CD4-positive, alpha-beta T cell (primary cell): ENCODE results near the gene DNAH2. TPM values are rescaled to one million over a fixed set of nuclear protein-coding genes. Genes with fewer than 3 reads are reported as not detected.

Experiments used
- ATAC-seq: fragments of 200-7000 bp; cut with Tn5 transposase; one replicate; pipeline ENCODE4 v1.10.0; 2022; ENCODE audit warnings: mild to moderate bottlenecking; ENCODE audit not compliant: poor library complexity
- CTCF ChIA-PET: fragments of 350-600 bp; sonication (Branson Sonifier 250); formaldehyde crosslinking; loops from one replicate; lab custom pipeline; 2021; ENCODE audit warnings: antibody characterized with exemption, inconsistent platforms; lab: Charles Lee
- POLR2A ChIA-PET: fragments of 350-600 bp; sonication (Branson Sonifier 250); formaldehyde crosslinking; loops from one replicate; lab custom pipeline; 2021; ENCODE audit warnings: antibody characterized with exemption, inconsistent platforms; lab: Charles Lee
- DNase-seq, 14 experiments: peaks; one replicate each; pipeline ENCODE4 v3.0.0-alpha.2; 2013 to 2020; ENCODE audit warnings: mixed read lengths in 2 of 14
- H3K27ac ChIP-seq, 2 donors: one replicate each; pipeline versions ENCODE4 v1.5.1 to v1.7.0; 2013; ENCODE audit warnings: low read length in 2 of 2, low read depth in 1 of 2, mild to moderate bottlenecking in 1 of 2
- H3K27me3 ChIP-seq, 2 experiments: 1 replicate in 1 of 2; 2 replicates in 1 of 2; pipeline versions ENCODE4 v1.6.1 to v1.7.0; 2013; ENCODE audit warnings: low read length in 2 of 2, control low read depth in 1 of 2, mild to moderate bottlenecking in 1 of 2, moderate library complexity in 1 of 2; ENCODE audit not compliant: insufficient read depth in 2 of 2, control insufficient read depth in 1 of 2
- H3K36me3 ChIP-seq: one replicate; pipeline ENCODE4 v1.6.1; 2013; ENCODE audit warnings: low read length, control low read depth; ENCODE audit not compliant: insufficient read depth
- H3K4me1 ChIP-seq: one replicate; pipeline ENCODE4 v1.6.1; 2013; ENCODE audit warnings: low read length, control low read depth; ENCODE audit not compliant: insufficient read depth
- H3K4me3 ChIP-seq: one replicate; pipeline ENCODE4 v1.5.1; 2013; ENCODE audit warnings: mild to moderate bottlenecking, low read length, moderate library complexity
- H3K9me3 ChIP-seq, 2 experiments: 1 replicate in 1 of 2; 2 replicates in 1 of 2; pipeline versions ENCODE4 v1.6.1 to v1.7.0; 2013; ENCODE audit warnings: low read length in 2 of 2, mild to moderate bottlenecking in 2 of 2, control low read depth in 1 of 2, moderate library complexity in 1 of 2; ENCODE audit not compliant: control insufficient read depth in 1 of 2, insufficient read depth in 1 of 2
- H3K27ac Mint-ChIP-seq: one replicate; pipeline ENCODE4 v1.8.0; 2020; ENCODE audit warnings: mixed read lengths
- H3K27me3 Mint-ChIP-seq: one replicate; pipeline ENCODE4 v1.8.0; 2021; ENCODE audit warnings: mixed read lengths
- H3K36me3 Mint-ChIP-seq: one replicate; pipeline ENCODE4 v1.8.0; 2021; ENCODE audit warnings: low read depth, mixed read lengths
- H3K4me1 Mint-ChIP-seq: one replicate; pipeline ENCODE4 v1.8.0; 2021; ENCODE audit warnings: low read depth, mixed read lengths
- H3K4me3 Mint-ChIP-seq: one replicate; pipeline ENCODE4 v1.8.0; 2020; ENCODE audit warnings: mild to moderate bottlenecking, mixed read lengths
- H3K9me3 Mint-ChIP-seq: one replicate; pipeline ENCODE4 v1.8.0; 2020; ENCODE audit warnings: mixed read lengths
- intact Hi-C, 2 experiments: fragments of 100-400 bp; cut with DNase I in 1 of 2; cut with micrococcal nuclease in 1 of 2; formaldehyde crosslinking; loops; one replicate each; pipeline versions ENCODE4 v1.15.1 to v1.9.0; 2023 to 2025; cut with DNase I, micrococcal nuclease
- total RNA-seq, 174 experiments: library from RNA in 2 of 174; stranded (reverse) in 2 of 174; gene quantifications; one replicate each; pipeline ENCODE4 v1.2.3 and lab custom pipeline; 2021 to 2026
- TF ChIP-seq, protein P1 (sequence below): fragments of 200-600 bp; IDR thresholded peaks from one replicate; pipeline ENCODE4 v1.8.0; 2022; ENCODE audit warnings: antibody characterized with exemption, mild to moderate bottlenecking

Gene DNAH2
- total RNA-seq, 2 experiments from 2014 or later: not detected

DNA sequence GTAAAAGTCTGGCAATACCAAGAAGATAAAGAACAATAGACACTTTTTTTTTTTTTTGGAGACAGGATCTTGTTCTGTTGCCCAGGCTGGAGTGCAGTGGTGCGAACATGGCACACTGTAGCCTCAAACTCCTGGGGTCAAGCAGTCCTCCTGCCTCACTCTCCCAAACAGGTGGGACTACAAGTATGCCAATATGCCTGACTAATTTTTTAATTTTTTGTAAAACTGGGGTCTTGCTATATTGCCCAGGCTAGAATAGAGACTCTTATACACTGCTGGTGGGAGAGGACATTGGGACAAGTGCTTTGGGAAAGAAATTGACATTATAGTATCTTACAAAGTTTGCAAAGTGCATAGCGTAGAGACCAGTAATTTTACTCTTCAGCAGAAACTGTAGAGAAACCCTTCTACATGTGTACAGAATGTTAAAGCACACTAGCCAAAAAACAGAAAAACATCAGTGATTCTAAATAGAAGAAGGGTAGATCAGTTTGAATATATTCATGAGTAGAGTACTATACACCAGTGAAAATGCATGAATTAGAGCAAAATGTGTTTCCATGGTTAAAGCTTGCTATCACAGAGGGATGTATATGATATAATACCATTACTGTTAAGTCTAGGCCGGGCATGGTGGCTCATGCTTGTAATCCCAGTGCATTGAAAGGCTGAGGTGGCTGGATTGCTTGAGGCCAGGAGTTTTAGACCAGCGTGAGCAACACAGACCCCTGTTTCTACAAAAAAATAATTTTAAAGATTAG lies 19.5 kb upstream of the DNAH2 start:
- peaks cover 58% of the 10 kb centered on the region for H3K36me3 Mint-ChIP-seq
- intact Hi-C loops: no loop called here
- no peak for ATAC-seq
- Histone ChIP-seq H3K27ac (no peak overlapping the region), H3K27me3 (peaks cover 6 to 12% of the 10 kb centered on the region in 2 experiments), H3K9me3 (peaks cover 0 to 1% of the 10 kb centered on the region in 2 experiments), H3K4me3 (no peak overlapping the region), H3K36me3 (peaks cover 24% of the 10 kb centered on the region), H3K4me1 (no peaks in the 10 kb centered on the region)
- H3K27ac Mint-ChIP-seq: no peak overlapping the region
- DNase-seq: no peak
- peaks cover 12% of the 10 kb centered on the region for H3K27me3 Mint-ChIP-seq
- CTCF ChIA-PET: no interaction called here
- TF ChIP-seq, protein P1, sequence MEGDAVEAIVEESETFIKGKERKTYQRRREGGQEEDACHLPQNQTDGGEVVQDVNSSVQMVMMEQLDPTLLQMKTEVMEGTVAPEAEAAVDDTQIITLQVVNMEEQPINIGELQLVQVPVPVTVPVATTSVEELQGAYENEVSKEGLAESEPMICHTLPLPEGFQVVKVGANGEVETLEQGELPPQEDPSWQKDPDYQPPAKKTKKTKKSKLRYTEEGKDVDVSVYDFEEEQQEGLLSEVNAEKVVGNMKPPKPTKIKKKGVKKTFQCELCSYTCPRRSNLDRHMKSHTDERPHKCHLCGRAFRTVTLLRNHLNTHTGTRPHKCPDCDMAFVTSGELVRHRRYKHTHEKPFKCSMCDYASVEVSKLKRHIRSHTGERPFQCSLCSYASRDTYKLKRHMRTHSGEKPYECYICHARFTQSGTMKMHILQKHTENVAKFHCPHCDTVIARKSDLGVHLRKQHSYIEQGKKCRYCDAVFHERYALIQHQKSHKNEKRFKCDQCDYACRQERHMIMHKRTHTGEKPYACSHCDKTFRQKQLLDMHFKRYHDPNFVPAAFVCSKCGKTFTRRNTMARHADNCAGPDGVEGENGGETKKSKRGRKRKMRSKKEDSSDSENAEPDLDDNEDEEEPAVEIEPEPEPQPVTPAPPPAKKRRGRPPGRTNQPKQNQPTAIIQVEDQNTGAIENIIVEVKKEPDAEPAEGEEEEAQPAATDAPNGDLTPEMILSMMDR: no peak
- POLR2A ChIA-PET: no interaction called here
- H3K4me3 Mint-ChIP-seq: no peak overlapping the region
- H3K4me1 Mint-ChIP-seq: no peaks in the 10 kb centered on the region
- no peaks in the 10 kb centered on the region for H3K9me3 Mint-ChIP-seq

DNA sequence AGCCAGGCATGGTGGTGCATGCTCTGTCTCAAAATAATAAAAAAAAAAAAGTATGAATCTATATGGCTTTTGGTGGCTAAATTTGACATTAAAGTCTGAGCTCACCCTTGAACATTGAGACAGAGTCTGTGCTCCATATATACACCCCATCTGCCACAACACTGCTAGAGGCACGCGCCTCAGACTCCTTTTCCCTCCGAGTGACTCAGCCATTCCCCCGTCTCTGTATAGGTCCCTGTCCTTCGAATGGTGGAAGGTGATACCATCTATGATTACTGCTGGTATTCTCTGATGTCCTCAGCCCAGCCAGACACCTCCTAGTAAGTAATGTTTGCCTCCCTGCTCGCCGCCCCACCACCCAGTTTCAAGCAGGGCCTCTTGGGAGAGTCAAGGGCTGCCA lies 17.0 kb upstream of the DNAH2 start:
- Histone ChIP-seq H3K4me3 (no peak overlapping the region), H3K27ac (no peak overlapping the region), H3K4me1 (peaks cover 16% of the 10 kb centered on the region), H3K27me3 (peaks cover 30 to 31% of the 10 kb centered on the region in 2 experiments), H3K36me3 (peaks cover 22% of the 10 kb centered on the region), H3K9me3 (peaks cover 0 to 17% of the 10 kb centered on the region in 2 experiments)
- Mint-ChIP-seq H3K27ac (no peak overlapping the region), H3K4me1 (peaks cover 8% of the 10 kb centered on the region), H3K36me3 (peaks cover 49% of the 10 kb centered on the region), H3K27me3 (peaks cover 32% of the 10 kb centered on the region), H3K9me3 (no peaks in the 10 kb centered on the region), H3K4me3 (no peak overlapping the region)
- DNase-seq (no peak), ATAC-seq (no peak)
- ChIA-PET CTCF (no interaction called here), POLR2A (no interaction called here)
- TF ChIP-seq, protein P1: no peak
- intact Hi-C loops: no loop called here

DNA sequence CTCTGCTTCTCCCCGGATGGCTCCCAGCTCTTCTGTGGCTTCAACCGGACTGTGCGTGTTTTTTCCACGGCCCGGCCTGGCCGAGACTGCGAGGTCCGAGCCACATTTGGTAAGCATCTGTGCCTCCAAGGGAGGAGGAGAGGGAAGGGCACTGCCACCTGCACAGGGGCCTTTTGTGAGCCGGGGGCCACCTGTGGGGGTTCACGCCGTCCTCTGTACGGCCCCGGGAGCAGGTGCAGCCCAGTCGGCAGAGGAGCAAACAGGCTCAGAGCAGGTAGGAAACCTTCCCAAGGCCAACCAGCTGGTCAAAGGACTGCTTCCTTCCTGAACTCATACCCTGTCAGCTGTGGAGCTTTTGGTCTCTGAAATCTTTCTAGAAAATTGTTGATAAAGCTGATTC lies 15.9 kb upstream of the DNAH2 start:
- H3K9me3 Mint-ChIP-seq: no peaks in the 10 kb centered on the region
- POLR2A ChIA-PET: interaction anchor here (0.8 kb wide), 1 partner anchor 14 kb away, joined by 3 read pairs; the partner anchor contains the start of genes TP53 and WRAP53
- H3K36me3 Mint-ChIP-seq: peaks cover 42% of the 10 kb centered on the region
- no peak overlapping the region for H3K27ac Mint-ChIP-seq
- peaks cover 20% of the 10 kb centered on the region for H3K4me1 ChIP-seq
- ATAC-seq: no peak
- no peak overlapping the region for H3K4me3 ChIP-seq
- H3K36me3 ChIP-seq: peaks cover 22% of the 10 kb centered on the region
- peaks cover 42% of the 10 kb centered on the region in 2 experiments for H3K27me3 ChIP-seq
- TF ChIP-seq, protein P1: no peak
- H3K27ac ChIP-seq: no peak overlapping the region
- H3K9me3 ChIP-seq: peaks cover 0 to 17% of the 10 kb centered on the region in 2 experiments
- CTCF ChIA-PET: no interaction called here
- peaks cover 14% of the 10 kb centered on the region for H3K4me1 Mint-ChIP-seq
- intact Hi-C loops: no loop called here
- no peak for DNase-seq
- no peak overlapping the region for H3K4me3 Mint-ChIP-seq
- peaks cover 43% of the 10 kb centered on the region for H3K27me3 Mint-ChIP-seq
